ENCODE measurements around the gene FAM200C. TPM values are rescaled to one million over a fixed set of nuclear protein-coding genes. Genes with fewer than 3 reads are reported as not detected.
A peak's percentile ranks its signal among the peaks of the same experiment; 100 is the strongest.

FAM200C gene
- total and polyA plus RNA-seq, 2 of the 8 experiments (the other 6 are each of a cell fraction or from before 2014, with no cell fraction given) = 2.6 to 7.3 TPM

DNA sequence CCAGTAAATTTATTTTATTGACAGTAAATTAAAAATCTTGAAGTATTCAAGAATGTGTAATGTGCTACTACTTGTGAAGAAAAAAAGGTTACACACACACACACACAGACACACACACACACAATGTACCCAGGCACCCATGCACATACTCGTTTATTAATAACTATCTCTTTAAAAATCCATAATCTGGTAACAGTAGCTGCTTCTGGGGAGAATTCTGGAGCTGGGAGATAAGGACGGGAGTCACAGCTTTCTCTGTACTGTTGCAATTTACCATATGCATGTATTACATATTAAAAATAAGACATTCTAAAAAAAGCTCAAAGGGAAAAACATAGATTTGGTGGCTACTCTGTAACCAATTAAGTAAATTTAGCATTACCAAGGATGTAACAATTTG is 21.5 kb downstream of the FAM200C start:
- Histone ChIP-seq H3K4me2 (ENCODE audit: insufficient read depth in 1 of 2, low read depth in 2 of 2, low read length in 2 of 2) (no peak overlapping the region), H2BK20ac (ENCODE audit: low read length) (no peak overlapping the region), H3K56ac (replicated peaks; ENCODE audit: insufficient read length, low read depth, low read length) (no peak overlapping the region), H2BK12ac (ENCODE audit: low read depth, low read length) (no peak overlapping the region), H3K27ac (ENCODE audit: low read depth, low read length) (no peak overlapping the region), H3K4me3 (ENCODE audit: extremely low read depth in 1 of 4, insufficient read depth in 2 of 4, low read depth in 3 of 4, low read length in 4 of 4) (no peak overlapping the region), H2AFZ (ENCODE audit: low read length) (no peak overlapping the region), H2BK5ac (ENCODE audit: low read depth, low read length) (no peak overlapping the region), H3K36me3 (ENCODE audit: control insufficient read depth in 2 of 4, insufficient read depth in 4 of 4, low read length in 3 of 4) (no peaks in the 10 kb centered on the region), H3K79me2 (ENCODE audit: control insufficient read depth in 1 of 2, insufficient read depth in 2 of 2, low read length in 2 of 2) (no peaks in the 10 kb centered on the region), H2AK5ac (ENCODE audit: low read depth, low read length) (no peak overlapping the region), H3K23ac (ENCODE audit: insufficient read length) (no peak overlapping the region), H2BK120ac (replicated peaks; ENCODE audit: low read depth, low read length) (no peak overlapping the region), H3K18ac (ENCODE audit: extremely low read depth, low read length) (no peak overlapping the region), H3K9me3 (ENCODE audit: insufficient read depth in 2 of 2, low read depth in 1 of 2, low read length in 1 of 2) (no peaks in the 10 kb centered on the region), H3K23me2 (ENCODE audit: low read depth, low read length) (no peaks in the 10 kb centered on the region), H3K4me1 (replicated peaks in 1 of 4; ENCODE audit: control insufficient read depth in 3 of 4, insufficient read depth in 4 of 4, low read length in 3 of 4) (no peaks in the 10 kb centered on the region), H4K91ac (replicated peaks; ENCODE audit: insufficient read length, low read length) (no peak overlapping the region), H3K79me1 (ENCODE audit: low read depth, low read length) (no peaks in the 10 kb centered on the region), H4K5ac (ENCODE audit: insufficient read length, low read depth, low read length) (no peak overlapping the region), H3K14ac (ENCODE audit: insufficient read length) (no peak overlapping the region), H3K27me3 (replicated peaks in 1 of 4; ENCODE audit: control insufficient read depth in 3 of 4, extremely low read depth in 1 of 4, insufficient read depth in 3 of 4, low read length in 3 of 4) (no peaks in the 10 kb centered on the region), H2BK15ac (ENCODE audit: low read length) (no peak overlapping the region), H4K8ac (ENCODE audit: extremely low read depth, insufficient read depth, low read length) (no peak overlapping the region), H3K4ac (replicated peaks; ENCODE audit: insufficient read length, low read depth, low read length) (no peak overlapping the region), H3K9ac (replicated peaks in 1 of 4; ENCODE audit: extremely low read depth in 1 of 4, low read depth in 3 of 4, low read length in 3 of 4) (peak overlapping the region in 1 of 4 experiments; percentile 34; a peak in 1 of 7 replicates), H4K20me1 (replicated peaks in 1 of 2; ENCODE audit: control insufficient read depth in 1 of 2, insufficient read depth in 2 of 2, low read length in 2 of 2) (no peaks in the 10 kb centered on the region)
- DNase-seq (ENCODE audit: low read depth in 1 of 2, low spot score in 2 of 2) (no peak), FAIRE-seq (no peak)
- ChIA-PET CTCF (ENCODE audit: partially characterized antibody) (interaction anchor here (1.8 kb wide), 1 partner anchor 12 kb away, joined by 7 read pairs; no protein-coding TSS in a partner anchor), POLR2A (ENCODE audit: partially characterized antibody) (interaction anchor here (0.7 kb wide), 1 partner anchor 135 kb away, joined by 3 read pairs; no protein-coding TSS in a partner anchor)
- WGBS, 2 experiments (ENCODE audit: extremely low coverage in 1 of 2, insufficient coverage in 1 of 2, insufficient read length in 1 of 2, insufficient replicate concordance in 2 of 2, low coverage in 1 of 2, low lambda C conversion rate in 2 of 2, missing lambda C conversion rate in 1 of 2) = 84% methylated on average over 2 of the region's 2 CpGs; no CpG with 5 or more reads in 1 of the 2 experiments
- no peak for TF ChIP-seq HDAC2 (IDR thresholded peaks at IDR 0.05; ENCODE audit: borderline replicate concordance in 1 of 2, low read depth in 2 of 2, low read length in 2 of 2)
- TF ChIP-seq MAX (IDR thresholded peaks at IDR 0.05) = no peak
- TF ChIP-seq FOSL1 (IDR thresholded peaks at IDR 0.05; ENCODE audit: insufficient read depth, low read depth, low read length) = no peak
- no peak for TF ChIP-seq JUND (IDR thresholded peaks at IDR 0.05; ENCODE audit: low read length)
- no peak for TF ChIP-seq BACH1 (IDR thresholded peaks at IDR 0.05; ENCODE audit: low read length)
- TF ChIP-seq RBBP5 (IDR thresholded peaks at IDR 0.05; ENCODE audit: borderline replicate concordance, low read depth, low read length) = no peak
- no peak for TF ChIP-seq RAD21 (IDR thresholded peaks at IDR 0.05 in 1 of 2, conservative IDR thresholded peaks at IDR 0.05 in 1 of 2; ENCODE audit: low read depth in 2 of 2, low read length in 2 of 2)

Data from H1 (cell line).